Measurements from ENCODE around the gene PCDH1.
A peak's percentile ranks its signal among the peaks of the same experiment; 100 is the strongest.

The PCDH1 gene

DNA sequence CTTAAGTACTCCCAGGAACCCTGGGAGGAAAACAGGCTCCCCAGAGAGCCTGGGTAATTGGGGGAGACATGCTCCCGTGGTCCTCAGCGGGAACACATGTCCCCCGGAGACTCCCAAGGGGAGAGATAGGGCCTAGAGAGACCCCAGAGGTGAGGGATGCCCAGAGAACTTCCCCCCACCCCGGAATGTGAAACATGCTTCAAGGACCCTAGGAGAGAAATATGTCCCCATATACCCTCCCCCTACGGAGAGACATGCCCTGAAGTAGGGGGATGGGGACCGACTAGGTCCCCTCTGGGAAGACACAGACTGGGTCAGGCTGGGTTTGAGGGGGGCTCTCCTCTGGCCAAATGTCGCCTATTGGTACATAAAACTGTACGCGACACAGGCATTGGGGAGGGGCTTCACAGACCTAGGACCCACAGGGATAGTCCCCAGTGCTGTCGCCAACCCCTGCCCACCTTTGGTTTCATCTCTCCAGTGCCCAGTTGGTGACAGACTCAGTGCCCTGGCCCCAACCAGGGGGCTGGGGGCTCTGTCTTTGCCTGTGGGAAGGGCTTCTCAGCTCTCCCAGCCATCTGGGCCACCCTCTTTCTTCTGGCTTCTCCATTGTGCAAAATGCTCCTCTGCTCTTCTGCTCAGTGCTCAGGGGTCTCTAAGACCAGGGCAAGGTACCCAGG lies 26.9 kb downstream of the PCDH1 start:
- H3K4me2 ChIP-seq (ENCODE audit: low read depth, low read length, poor library complexity, severe bottlenecking) = no peak overlapping the region
- no peak overlapping the region for H3K9ac ChIP-seq (ENCODE audit: low read length)
- H4K20me1 ChIP-seq (ENCODE audit: low read depth, low read length) = no peaks in the 10 kb centered on the region
- TF ChIP-seq EZH2phosphoT487 (conservative IDR thresholded peaks at IDR 0.05; ENCODE audit: low read length) = no peak
- TF ChIP-seq, protein P1, sequence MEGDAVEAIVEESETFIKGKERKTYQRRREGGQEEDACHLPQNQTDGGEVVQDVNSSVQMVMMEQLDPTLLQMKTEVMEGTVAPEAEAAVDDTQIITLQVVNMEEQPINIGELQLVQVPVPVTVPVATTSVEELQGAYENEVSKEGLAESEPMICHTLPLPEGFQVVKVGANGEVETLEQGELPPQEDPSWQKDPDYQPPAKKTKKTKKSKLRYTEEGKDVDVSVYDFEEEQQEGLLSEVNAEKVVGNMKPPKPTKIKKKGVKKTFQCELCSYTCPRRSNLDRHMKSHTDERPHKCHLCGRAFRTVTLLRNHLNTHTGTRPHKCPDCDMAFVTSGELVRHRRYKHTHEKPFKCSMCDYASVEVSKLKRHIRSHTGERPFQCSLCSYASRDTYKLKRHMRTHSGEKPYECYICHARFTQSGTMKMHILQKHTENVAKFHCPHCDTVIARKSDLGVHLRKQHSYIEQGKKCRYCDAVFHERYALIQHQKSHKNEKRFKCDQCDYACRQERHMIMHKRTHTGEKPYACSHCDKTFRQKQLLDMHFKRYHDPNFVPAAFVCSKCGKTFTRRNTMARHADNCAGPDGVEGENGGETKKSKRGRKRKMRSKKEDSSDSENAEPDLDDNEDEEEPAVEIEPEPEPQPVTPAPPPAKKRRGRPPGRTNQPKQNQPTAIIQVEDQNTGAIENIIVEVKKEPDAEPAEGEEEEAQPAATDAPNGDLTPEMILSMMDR (IDR thresholded peaks at IDR 0.05; ENCODE audit: insufficient read depth, low read length, poor library complexity, severe bottlenecking) = no peak
- H2AFZ ChIP-seq (ENCODE audit: low read depth, low read length, severe bottlenecking) = no peak overlapping the region
- no peaks in the 10 kb centered on the region for H3K9me3 ChIP-seq (ENCODE audit: insufficient read depth, low read length)
- no peaks in the 10 kb centered on the region for H3F3A ChIP-seq (ENCODE audit: insufficient read depth)
- no peaks in the 10 kb centered on the region for H3K9me2 ChIP-seq (replicated peaks; ENCODE audit: insufficient read depth, low read length)
- H3K36me3 ChIP-seq (ENCODE audit: low read length) = no peaks in the 10 kb centered on the region
- H3K79me2 ChIP-seq (ENCODE audit: insufficient read depth, low read length) = no peaks in the 10 kb centered on the region
- no peaks in the 10 kb centered on the region for H3K27me3 ChIP-seq (ENCODE audit: low read length)
- H3K4me3 ChIP-seq (ENCODE audit: insufficient read depth, low read length, poor library complexity, severe bottlenecking) = no peak overlapping the region
- no peak overlapping the region for H3K27ac ChIP-seq (ENCODE audit: low read depth, low read length)

GRCh38 chr5:141850786-141851185 lies 27.4 kb downstream of the PCDH1 start:
- H3K27ac ChIP-seq (ENCODE audit: low read depth, low read length) = no peak overlapping the region
- H3K4me3 ChIP-seq (ENCODE audit: insufficient read depth, low read length, poor library complexity, severe bottlenecking) = no peak overlapping the region
- no peaks in the 10 kb centered on the region for H3K9me3 ChIP-seq (ENCODE audit: insufficient read depth, low read length)
- H4K20me1 ChIP-seq (ENCODE audit: low read depth, low read length) = no peaks in the 10 kb centered on the region
- no peaks in the 10 kb centered on the region for H3K9me2 ChIP-seq (replicated peaks; ENCODE audit: insufficient read depth, low read length)
- no peaks in the 10 kb centered on the region for H3K79me2 ChIP-seq (ENCODE audit: insufficient read depth, low read length)
- H3K36me3 ChIP-seq (ENCODE audit: low read length) = no peaks in the 10 kb centered on the region
- no peaks in the 10 kb centered on the region for H3F3A ChIP-seq (ENCODE audit: insufficient read depth)
- TF ChIP-seq, protein P1 (IDR thresholded peaks at IDR 0.05; ENCODE audit: insufficient read depth, low read length, poor library complexity, severe bottlenecking) = no peak
- no peak for TF ChIP-seq EZH2phosphoT487 (conservative IDR thresholded peaks at IDR 0.05; ENCODE audit: low read length)
- H2AFZ ChIP-seq (ENCODE audit: low read depth, low read length, severe bottlenecking) = no peak overlapping the region
- H3K9ac ChIP-seq (ENCODE audit: low read length) = no peak overlapping the region
- H3K27me3 ChIP-seq (ENCODE audit: low read length) = no peaks in the 10 kb centered on the region
- H3K4me2 ChIP-seq (ENCODE audit: low read depth, low read length, poor library complexity, severe bottlenecking) = no peak overlapping the region

DNA sequence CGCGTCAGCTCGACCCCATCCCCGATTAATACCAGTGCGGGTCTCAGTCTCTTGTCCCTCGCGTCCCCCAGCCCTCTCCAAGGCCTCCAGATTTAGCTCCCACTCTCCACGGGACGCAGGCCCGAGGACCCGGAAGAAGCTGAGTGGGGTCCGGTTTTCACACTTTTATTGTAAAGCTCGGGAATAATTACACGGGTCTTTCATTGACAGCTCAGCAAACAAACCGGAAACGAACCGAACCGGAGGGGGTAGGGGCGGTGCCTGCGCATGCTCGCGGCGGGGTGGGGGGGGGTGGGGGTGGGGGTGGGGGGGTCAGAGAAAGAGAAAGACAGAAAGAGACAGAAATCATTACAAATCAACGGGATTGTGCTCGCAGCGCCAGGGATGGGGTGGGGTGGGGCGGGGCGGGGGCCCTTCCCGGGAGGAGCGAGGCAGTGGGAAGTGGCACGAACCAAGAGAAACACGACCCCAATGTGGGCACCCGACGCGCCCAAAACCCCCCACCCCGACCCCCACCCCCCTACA lies 27.9 kb downstream of the PCDH1 start:
- H4K20me1 ChIP-seq (ENCODE audit: low read depth, low read length) = no peaks in the 10 kb centered on the region
- H3K9ac ChIP-seq (ENCODE audit: low read length) = peak overlapping the region; percentile 71
- no peaks in the 10 kb centered on the region for H3K9me2 ChIP-seq (replicated peaks; ENCODE audit: insufficient read depth, low read length)
- H3K27me3 ChIP-seq (ENCODE audit: low read length) = no peaks in the 10 kb centered on the region
- H3K36me3 ChIP-seq (ENCODE audit: low read length) = no peaks in the 10 kb centered on the region
- H2AFZ ChIP-seq (ENCODE audit: low read depth, low read length, severe bottlenecking) = peak overlapping the region; percentile 99
- peak overlapping the region; percentile 98 for H3K4me2 ChIP-seq (ENCODE audit: low read depth, low read length, poor library complexity, severe bottlenecking)
- TF ChIP-seq, protein P1 (IDR thresholded peaks at IDR 0.05; ENCODE audit: insufficient read depth, low read length, poor library complexity, severe bottlenecking) = no peak
- no peak for TF ChIP-seq EZH2phosphoT487 (conservative IDR thresholded peaks at IDR 0.05; ENCODE audit: low read length)
- peak overlapping the region; percentile 78 for H3K4me3 ChIP-seq (ENCODE audit: insufficient read depth, low read length, poor library complexity, severe bottlenecking)
- no peak overlapping the region for H3K27ac ChIP-seq (ENCODE audit: low read depth, low read length)
- no peaks in the 10 kb centered on the region for H3K9me3 ChIP-seq (ENCODE audit: insufficient read depth, low read length)
- H3F3A ChIP-seq (ENCODE audit: insufficient read depth) = no peaks in the 10 kb centered on the region
- no peaks in the 10 kb centered on the region for H3K79me2 ChIP-seq (ENCODE audit: insufficient read depth, low read length)
